Lower leg skin (tissue), 4 donors: ENCODE results near the gene EPHA10. TPM values are rescaled to one million over a fixed set of nuclear protein-coding genes. Genes with fewer than 3 reads are reported as not detected.
"Not testable (repeated sequence)": the region's sequence is repeated elsewhere in the genome, so short reads cannot be mapped to it uniquely, and the experiment has no call there.

Experiments used
- DNase-seq, 2 donors: peaks; one replicate each; pipeline ENCODE4 v3.0.0-alpha.2; 2019; ENCODE audit warnings: low spot score in 2 of 2
- H3K4me3 ChIP-seq: fragments of 200-600 bp; sonication (generic); 2 replicates; pipeline ENCODE4 v1.5.1; 2017; ENCODE audit warnings: mild to moderate bottlenecking, low read depth; ENCODE audit not compliant: poor library complexity, severe bottlenecking
- POLR2A ChIP-seq, 2 donors: fragments of 450-650 bp; IDR thresholded peaks; one replicate each; pipeline ENCODE4 v1.6.1; 2016 to 2017; ENCODE audit warnings: antibody characterized with exemption in 2 of 2, mild to moderate bottlenecking in 1 of 2, moderate library complexity in 1 of 2
- WGBS, 2 donors: methylation state at CpG; one replicate each; pipeline ENCODE4 v1.1.5; 2018; 5-methylcytosine and 5-hydroxymethylcytosine counted together
- intact Hi-C: fragments of 100-400 bp; cut with DNase I; formaldehyde crosslinking; loops from one replicate; pipeline ENCODE4 v1.15.0; 2023; ENCODE audit warnings: low total_unique reads
- total RNA-seq, 4 donors: library from RNA; depleted of rRNA; stranded (reverse); fragments of >200 nt; gene quantifications; one replicate each; pipeline ENCODE4 v1.1.0, GENCODE V29; 2016
- TF ChIP-seq, protein P1 (sequence below), 3 donors: fragments of 450-650 bp; IDR thresholded peaks; one replicate each; pipeline ENCODE4 v1.5.1; 2016; ENCODE audit warnings: antibody characterized with exemption in 3 of 3, mild to moderate bottlenecking in 3 of 3, moderate library complexity in 2 of 3

EPHA10 gene
- total RNA-seq, 4 donors from 2014 or later = 0.37 to 1.5 TPM; not detected in 2

DNA sequence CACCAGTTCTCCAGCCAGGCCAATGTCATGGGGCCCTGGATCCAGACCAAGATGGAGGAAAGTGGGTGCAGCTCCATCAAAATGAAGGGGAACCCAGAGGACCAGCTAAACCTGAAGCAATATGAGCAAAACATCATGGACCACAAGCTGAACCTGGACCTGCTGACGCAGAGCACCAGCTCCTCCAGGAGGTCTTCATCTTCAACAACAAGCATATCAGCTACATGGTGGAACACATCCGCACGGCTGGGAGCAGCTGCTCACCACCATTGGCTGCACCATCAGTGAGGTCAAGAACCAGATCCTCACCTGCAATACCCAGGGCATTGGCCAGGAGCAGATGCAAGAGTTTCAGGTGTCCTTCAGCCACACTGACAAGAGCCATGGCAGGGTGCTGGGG is 13.7 kb upstream of the EPHA10 start:
- no peak overlapping the region for H3K4me3 ChIP-seq
- TF ChIP-seq POLR2A (IDR thresholded peaks at IDR 0.05) = no peak
- TF ChIP-seq, protein P1, sequence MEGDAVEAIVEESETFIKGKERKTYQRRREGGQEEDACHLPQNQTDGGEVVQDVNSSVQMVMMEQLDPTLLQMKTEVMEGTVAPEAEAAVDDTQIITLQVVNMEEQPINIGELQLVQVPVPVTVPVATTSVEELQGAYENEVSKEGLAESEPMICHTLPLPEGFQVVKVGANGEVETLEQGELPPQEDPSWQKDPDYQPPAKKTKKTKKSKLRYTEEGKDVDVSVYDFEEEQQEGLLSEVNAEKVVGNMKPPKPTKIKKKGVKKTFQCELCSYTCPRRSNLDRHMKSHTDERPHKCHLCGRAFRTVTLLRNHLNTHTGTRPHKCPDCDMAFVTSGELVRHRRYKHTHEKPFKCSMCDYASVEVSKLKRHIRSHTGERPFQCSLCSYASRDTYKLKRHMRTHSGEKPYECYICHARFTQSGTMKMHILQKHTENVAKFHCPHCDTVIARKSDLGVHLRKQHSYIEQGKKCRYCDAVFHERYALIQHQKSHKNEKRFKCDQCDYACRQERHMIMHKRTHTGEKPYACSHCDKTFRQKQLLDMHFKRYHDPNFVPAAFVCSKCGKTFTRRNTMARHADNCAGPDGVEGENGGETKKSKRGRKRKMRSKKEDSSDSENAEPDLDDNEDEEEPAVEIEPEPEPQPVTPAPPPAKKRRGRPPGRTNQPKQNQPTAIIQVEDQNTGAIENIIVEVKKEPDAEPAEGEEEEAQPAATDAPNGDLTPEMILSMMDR (IDR thresholded peaks at IDR 0.05) = no peak
- no peak for DNase-seq
- intact Hi-C loops = no loop called here
- 78 to 81% methylated on average over 3 of the region's 3 CpGs for WGBS, 2 donors

DNA sequence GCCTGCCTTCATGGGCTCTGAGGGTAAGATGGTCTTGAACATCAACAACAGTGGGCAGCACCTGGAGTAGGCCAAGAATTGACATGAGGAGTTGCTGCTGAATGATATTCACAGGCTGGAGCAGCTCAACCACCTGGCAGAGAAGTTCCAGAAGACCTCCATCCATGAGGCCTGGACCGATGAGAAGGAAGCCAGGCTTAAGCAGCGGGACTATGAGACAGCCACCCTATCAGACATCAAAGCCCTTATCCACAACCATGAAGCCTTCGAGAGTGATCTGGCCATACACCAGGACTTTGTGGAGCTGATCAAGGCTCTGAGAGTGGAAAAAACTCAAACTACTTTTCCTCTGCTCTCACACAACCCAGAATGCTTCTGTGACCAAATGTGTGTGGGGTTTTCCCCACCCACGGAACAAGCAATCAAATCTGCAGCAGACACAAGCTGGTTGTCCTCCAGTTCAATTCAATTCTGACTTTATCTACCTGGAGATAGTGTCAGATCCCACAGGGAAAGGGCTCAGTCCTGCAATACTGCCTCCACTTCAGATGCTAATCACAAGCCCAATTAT is 12.1 kb upstream of the EPHA10 start:
- TF ChIP-seq POLR2A (IDR thresholded peaks at IDR 0.05) = no peak
- TF ChIP-seq, protein P1 (IDR thresholded peaks at IDR 0.05) = no peak

GRCh38 chr1:37771440-37771839 is 6.5 kb upstream of the EPHA10 start:
- DNase-seq, H3K4me3 ChIP-seq, intact Hi-C loops: not testable (repeated sequence)

More for the DNA sequence above, 12.1 kb upstream of the EPHA10 start:
- H3K4me3 ChIP-seq = no peak overlapping the region
- DNase-seq = no peak
- intact Hi-C loops = no loop called here
- WGBS, 2 donors = 76 to 81% methylated on average over 4 of the region's 4 CpGs

GRCh38 chr1:37767488-37767887 is 2.6 kb upstream of the EPHA10 start:
- no peak overlapping the region for H3K4me3 ChIP-seq
- intact Hi-C loops = no loop called here
- WGBS, 2 donors = 11 to 26% methylated on average over 2 of the region's 2 CpGs
- peak in 1 of 2 donors; percentile 13 for DNase-seq
- no peak for TF ChIP-seq POLR2A (IDR thresholded peaks at IDR 0.05)
- TF ChIP-seq, protein P1 (IDR thresholded peaks at IDR 0.05) = no peak

GRCh38 chr1:37765916-37766664 is 1.2 kb upstream of the EPHA10 start:
- WGBS, 2 donors = 6 to 8% methylated on average over 26 to 27 of the region's 27 CpGs
- DNase-seq = peak in 1 of 2 donors; percentile 75
- H3K4me3 ChIP-seq = no peak overlapping the region
- intact Hi-C loops = no loop called here
- no peak for TF ChIP-seq POLR2A (IDR thresholded peaks at IDR 0.05)
- TF ChIP-seq, protein P1 (IDR thresholded peaks at IDR 0.05) = no peak

DNA sequence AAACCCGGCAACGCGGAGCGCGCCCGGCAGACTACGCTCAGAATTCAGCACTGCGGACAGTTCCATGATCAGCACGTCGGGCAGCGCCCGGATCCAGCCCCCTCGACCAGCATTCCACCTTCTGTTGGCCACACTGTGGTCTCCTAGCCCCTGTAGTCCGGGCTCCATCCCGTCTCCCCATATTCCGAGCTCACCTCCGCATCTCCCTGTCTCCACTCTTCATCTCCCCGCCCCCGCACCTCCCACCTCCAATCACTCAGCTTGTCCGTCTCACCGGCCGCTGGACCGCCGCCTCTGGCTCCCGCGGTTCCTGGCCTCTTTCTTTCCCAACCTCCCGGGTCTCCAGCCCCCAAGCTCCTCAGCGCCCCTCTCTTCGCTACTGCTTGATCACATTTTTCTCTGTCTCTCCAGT is 500 bp downstream of the EPHA10 start:
- WGBS, 2 donors = 6 to 12% methylated on average over 29 of the region's 29 CpGs
- no peak for TF ChIP-seq POLR2A (IDR thresholded peaks at IDR 0.05)
- TF ChIP-seq, protein P1 (IDR thresholded peaks at IDR 0.05) = no peak
- DNase-seq = peak in 1 of 2 donors; percentile 69
- intact Hi-C loops = no loop called here
- no peak overlapping the region for H3K4me3 ChIP-seq
